Testis (tissue), 3 donors: ENCODE measurements around the gene C3orf85. TPM values are rescaled to one million over a fixed set of nuclear protein-coding genes. Genes with fewer than 3 reads are reported as not detected.

ENCODE experiments used
- DNase-seq: peaks from one replicate; pipeline ENCODE4 v3.0.0-alpha.2; 2019
- H3K27ac ChIP-seq, 2 donors: fragments of 200-600 bp; sonication (generic); one replicate each; pipeline ENCODE4 v1.5.1; 2019
- H3K27me3 ChIP-seq: fragments of 200-600 bp; sonication (generic); one replicate; pipeline ENCODE4 v1.5.1; 2019
- H3K36me3 ChIP-seq: fragments of 200-600 bp; sonication (generic); one replicate; pipeline ENCODE4 v1.5.1; 2017; ENCODE audit warnings: low read depth; ENCODE audit errors: missing control alignments
- H3K4me1 ChIP-seq: fragments of 200-600 bp; sonication (generic); one replicate; pipeline ENCODE4 v1.5.1; 2019
- H3K4me3 ChIP-seq, 2 donors: fragments of 200-600 bp; sonication (generic); one replicate each; pipeline ENCODE4 v1.5.1; 2017 to 2019
- H3K9me3 ChIP-seq: fragments of 200-600 bp; sonication (generic); one replicate; pipeline ENCODE4 v1.5.1; 2017
- POLR2A ChIP-seq: fragments of 450-650 bp; IDR thresholded peaks from one replicate; pipeline ENCODE4 v1.6.1; 2017; ENCODE audit warnings: antibody characterized with exemption, mild to moderate bottlenecking, moderate library complexity
- WGBS, 2 donors: methylation state at CpG; one replicate each; pipeline ENCODE4 v1.1.5; 2018; 5-methylcytosine and 5-hydroxymethylcytosine counted together
- intact Hi-C: fragments of 100-400 bp; cut with DNase I; formaldehyde crosslinking; loops from one replicate; pipeline ENCODE4 v1.15.1; 2023; ENCODE audit warnings: low total_unique reads
- polyA plus RNA-seq: library from polyadenylated mRNA; stranded (reverse); fragments of 350-450 nt; fragmentation: Illumina TruSeq; extraction: RNeasy Lipid Tissue Mini Kit (QIAGEN cat#74804); gene quantifications from one replicate; pipeline ENCODE4 v1.2.3, GENCODE V29; 2014; ENCODE audit warnings: low read depth, low replicate concordance; ENCODE audit not compliant: insufficient read depth
- total RNA-seq, 2 donors: library from RNA; depleted of rRNA; stranded (reverse); fragments of >200 nt; gene quantifications; one replicate each; pipeline ENCODE4 v1.2.3, GENCODE V29; 2016
- TF ChIP-seq, protein P1 (sequence below), 3 experiments: fragments of 450-650 bp in 2 of 3; fragments of 200-600 bp in 1 of 3; sonication (generic) in 1 of 3; IDR thresholded peaks; one replicate each; pipeline ENCODE4 v1.5.1; 2016 to 2019; ENCODE audit warnings: antibody characterized with exemption in 3 of 3, mild to moderate bottlenecking in 2 of 3, moderate library complexity in 1 of 3

Gene C3orf85
- total and polyA plus RNA-seq, 3 donors from 2014 or later, result 2.2 TPM; not detected in 2

DNA sequence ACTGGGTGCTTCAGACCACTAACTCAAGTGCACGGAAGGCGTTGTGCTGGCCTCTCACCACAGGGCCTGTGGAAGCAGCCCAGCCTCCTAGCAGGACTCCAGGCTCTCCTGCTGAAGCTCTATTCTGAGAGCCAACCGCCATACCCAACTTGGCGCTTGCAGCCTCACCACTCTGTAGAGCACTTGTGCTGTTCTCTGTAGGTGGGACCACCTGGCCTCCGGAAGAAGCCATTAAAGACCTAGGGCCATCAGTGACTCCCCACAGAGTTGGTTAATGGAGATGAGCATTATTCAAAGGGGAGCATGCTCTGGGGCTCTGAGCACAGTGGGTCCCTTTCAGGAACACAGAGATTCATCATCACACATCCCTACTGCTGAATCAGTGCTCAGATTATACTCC, 50.9 kb downstream of the C3orf85 start:
- Histone ChIP-seq H3K4me3 (no peak overlapping the region), H3K27me3 (no peaks in the 10 kb centered on the region), H3K36me3 (no peaks in the 10 kb centered on the region), H3K9me3 (no peaks in the 10 kb centered on the region), H3K4me1 (no peaks in the 10 kb centered on the region), H3K27ac (no peak overlapping the region)
- TF ChIP-seq, protein P1, sequence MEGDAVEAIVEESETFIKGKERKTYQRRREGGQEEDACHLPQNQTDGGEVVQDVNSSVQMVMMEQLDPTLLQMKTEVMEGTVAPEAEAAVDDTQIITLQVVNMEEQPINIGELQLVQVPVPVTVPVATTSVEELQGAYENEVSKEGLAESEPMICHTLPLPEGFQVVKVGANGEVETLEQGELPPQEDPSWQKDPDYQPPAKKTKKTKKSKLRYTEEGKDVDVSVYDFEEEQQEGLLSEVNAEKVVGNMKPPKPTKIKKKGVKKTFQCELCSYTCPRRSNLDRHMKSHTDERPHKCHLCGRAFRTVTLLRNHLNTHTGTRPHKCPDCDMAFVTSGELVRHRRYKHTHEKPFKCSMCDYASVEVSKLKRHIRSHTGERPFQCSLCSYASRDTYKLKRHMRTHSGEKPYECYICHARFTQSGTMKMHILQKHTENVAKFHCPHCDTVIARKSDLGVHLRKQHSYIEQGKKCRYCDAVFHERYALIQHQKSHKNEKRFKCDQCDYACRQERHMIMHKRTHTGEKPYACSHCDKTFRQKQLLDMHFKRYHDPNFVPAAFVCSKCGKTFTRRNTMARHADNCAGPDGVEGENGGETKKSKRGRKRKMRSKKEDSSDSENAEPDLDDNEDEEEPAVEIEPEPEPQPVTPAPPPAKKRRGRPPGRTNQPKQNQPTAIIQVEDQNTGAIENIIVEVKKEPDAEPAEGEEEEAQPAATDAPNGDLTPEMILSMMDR (IDR thresholded peaks at IDR 0.05), result no peak
- no peak for TF ChIP-seq POLR2A
- 88 to 91% methylated on average over 2 to 5 of the region's 5 CpGs for WGBS, 2 donors
- intact Hi-C loops, result no loop called here
- DNase-seq, result no peak

DNA sequence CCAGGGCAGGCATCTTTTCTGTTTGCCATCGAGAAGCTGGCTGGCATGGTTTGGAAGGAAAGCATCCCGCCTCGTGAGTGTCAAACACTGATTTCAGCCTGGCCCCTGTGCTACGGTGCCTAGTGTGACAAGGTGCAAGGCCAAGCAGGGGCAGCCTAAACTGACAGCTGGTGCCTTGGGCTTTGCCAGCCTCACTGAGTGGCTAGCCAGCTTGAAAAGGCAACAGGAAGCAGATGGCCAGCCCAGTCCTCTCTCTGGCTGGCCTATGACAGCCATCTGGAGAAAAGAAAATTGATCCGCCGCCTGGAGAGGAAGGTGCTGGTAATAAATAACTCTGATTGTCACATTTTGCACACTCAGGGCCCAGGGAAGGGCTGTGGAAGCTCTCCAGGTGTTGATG, 52.2 kb downstream of the C3orf85 start:
- intact Hi-C loops, result no loop called here
- Histone ChIP-seq H3K9me3 (no peaks in the 10 kb centered on the region), H3K27ac (no peak overlapping the region), H3K27me3 (no peaks in the 10 kb centered on the region), H3K4me1 (no peaks in the 10 kb centered on the region), H3K4me3 (no peak overlapping the region), H3K36me3 (no peaks in the 10 kb centered on the region)
- no peak for DNase-seq
- no peak for TF ChIP-seq POLR2A
- TF ChIP-seq, protein P1 (IDR thresholded peaks at IDR 0.05), result no peak
- 69 to 74% methylated on average over 6 of the region's 6 CpGs for WGBS, 2 donors

DNA sequence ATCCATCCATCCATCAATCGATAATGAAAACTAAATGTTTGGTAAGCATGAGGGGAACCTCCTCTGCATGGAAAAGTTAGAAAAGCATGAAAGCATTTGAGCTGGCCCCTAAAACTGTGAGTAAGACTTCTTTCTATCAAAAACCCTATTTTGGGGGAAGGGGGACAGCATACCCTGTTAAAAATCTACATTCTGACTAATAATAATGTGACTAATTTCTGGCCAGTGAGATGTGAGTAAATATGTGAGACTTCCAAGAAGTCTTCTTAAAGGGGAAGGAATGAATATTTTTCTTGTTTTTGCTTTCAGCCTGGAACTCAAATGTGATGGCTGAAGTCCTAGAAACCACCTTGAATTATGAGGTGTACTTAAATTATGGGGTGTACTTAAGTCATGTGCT, 54.9 kb downstream of the C3orf85 start:
- Histone ChIP-seq H3K9me3 (no peaks in the 10 kb centered on the region), H3K27me3 (no peaks in the 10 kb centered on the region), H3K36me3 (no peaks in the 10 kb centered on the region), H3K4me1 (no peaks in the 10 kb centered on the region), H3K4me3 (no peak overlapping the region), H3K27ac (no peak overlapping the region)
- DNase-seq, result no peak
- intact Hi-C loops, result no loop called here
- TF ChIP-seq POLR2A, result no peak
- TF ChIP-seq, protein P1 (IDR thresholded peaks at IDR 0.05), result no peak
- 92 to 95% methylated on average over 1 of the region's 1 CpG for WGBS, 2 donors

DNA sequence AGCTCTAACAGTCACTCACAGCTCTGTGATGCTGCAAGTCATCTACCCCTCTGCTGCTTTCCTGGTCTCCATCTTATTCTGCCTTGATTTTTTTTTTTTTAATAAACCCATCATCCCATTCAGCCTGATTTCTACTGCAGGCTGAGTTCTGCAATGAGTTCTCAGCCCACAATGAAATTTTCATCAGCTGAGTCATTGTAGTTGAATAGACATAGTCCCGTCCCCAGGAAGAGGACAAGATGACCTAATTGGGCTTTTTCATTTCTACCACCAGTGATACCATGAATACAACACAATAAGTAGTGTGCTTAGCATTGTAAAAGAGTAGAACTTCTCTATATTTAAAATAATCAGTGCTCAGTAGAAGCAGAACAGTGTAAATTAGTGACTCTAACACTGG, 59.3 kb downstream of the C3orf85 start:
- DNase-seq, result no peak
- no peaks in the 10 kb centered on the region for H3K36me3 ChIP-seq
- H3K4me3 ChIP-seq, result no peak overlapping the region
- no peak overlapping the region for H3K27ac ChIP-seq
- intact Hi-C loops, result no loop called here
- H3K27me3 ChIP-seq, result no peaks in the 10 kb centered on the region
- WGBS, 2 donors, result 41 to 48% methylated on average over 1 of the region's 1 CpG
- no peaks in the 10 kb centered on the region for H3K9me3 ChIP-seq
- no peaks in the 10 kb centered on the region for H3K4me1 ChIP-seq
- no peak for TF ChIP-seq POLR2A
- TF ChIP-seq, protein P1 (IDR thresholded peaks at IDR 0.05), result no peak

Other genes starting within 250 kb of the C3orf85 start
- gene GUCA1C, start 182.8 kb upstream of the C3orf85 start, total RNA-seq, result 1 to 10 TPM in 1 of 2 donors, under 1 TPM in 1; 0.87 to 2.0 TPM
- 1.1 TPM for gene GUCA1C, start 182.8 kb upstream of the C3orf85 start, polyA plus RNA-seq
- 10 to 100 TPM; 16.0 to 19.4 TPM for gene MORC1, start 18.6 kb upstream of the C3orf85 start, total RNA-seq
- 15.4 TPM for gene MORC1, start 18.6 kb upstream of the C3orf85 start, polyA plus RNA-seq
- 10 to 100 TPM in 1 of 2 donors, 1 to 10 TPM in 1; 6.6 to 10.2 TPM for gene DPPA2, start 179.8 kb downstream of the C3orf85 start, total RNA-seq
- gene DPPA2, start 179.8 kb downstream of the C3orf85 start, polyA plus RNA-seq, result 4.9 TPM
- 10 to 100 TPM; 14.6 to 16.9 TPM for gene DPPA4, start 200.8 kb downstream of the C3orf85 start, total RNA-seq
- 8.8 TPM for gene DPPA4, start 200.8 kb downstream of the C3orf85 start, polyA plus RNA-seq